ENCODE results near the gene MOB4.

- TF ChIP-seq TAF1 (IDR thresholded peaks at IDR 0.05; ENCODE audit: borderline replicate concordance, insufficient read depth, low read length), result no peak
- TF ChIP-seq POLR2AphosphoS5 (IDR thresholded peaks at IDR 0.05; ENCODE audit: low read depth, low read length), result no peak
- TF ChIP-seq REST (IDR thresholded peaks at IDR 0.05; ENCODE audit: insufficient read depth in 1 of 2, low read depth in 2 of 2, low read length in 2 of 2), result no peak
- no peak for TF ChIP-seq SIN3A (IDR thresholded peaks at IDR 0.05; ENCODE audit: borderline replicate concordance, insufficient read depth, low read length)
Measured at GRCh38 chr2:197517150-197517549, 1.3 kb downstream of the MOB4 start.
